Activated CD8-positive, alpha-beta memory T cell treated with anti-CD3 and anti-CD28 coated beads, Interleukin-2, amount 50 U/mL, for 4 hours (primary cell): ENCODE measurements around the gene SOX10.

Experiments used
- DNase-seq: peaks from one replicate; pipeline ENCODE4 v3.0.0-alpha.2; 2020

The SOX10 gene

DNA sequence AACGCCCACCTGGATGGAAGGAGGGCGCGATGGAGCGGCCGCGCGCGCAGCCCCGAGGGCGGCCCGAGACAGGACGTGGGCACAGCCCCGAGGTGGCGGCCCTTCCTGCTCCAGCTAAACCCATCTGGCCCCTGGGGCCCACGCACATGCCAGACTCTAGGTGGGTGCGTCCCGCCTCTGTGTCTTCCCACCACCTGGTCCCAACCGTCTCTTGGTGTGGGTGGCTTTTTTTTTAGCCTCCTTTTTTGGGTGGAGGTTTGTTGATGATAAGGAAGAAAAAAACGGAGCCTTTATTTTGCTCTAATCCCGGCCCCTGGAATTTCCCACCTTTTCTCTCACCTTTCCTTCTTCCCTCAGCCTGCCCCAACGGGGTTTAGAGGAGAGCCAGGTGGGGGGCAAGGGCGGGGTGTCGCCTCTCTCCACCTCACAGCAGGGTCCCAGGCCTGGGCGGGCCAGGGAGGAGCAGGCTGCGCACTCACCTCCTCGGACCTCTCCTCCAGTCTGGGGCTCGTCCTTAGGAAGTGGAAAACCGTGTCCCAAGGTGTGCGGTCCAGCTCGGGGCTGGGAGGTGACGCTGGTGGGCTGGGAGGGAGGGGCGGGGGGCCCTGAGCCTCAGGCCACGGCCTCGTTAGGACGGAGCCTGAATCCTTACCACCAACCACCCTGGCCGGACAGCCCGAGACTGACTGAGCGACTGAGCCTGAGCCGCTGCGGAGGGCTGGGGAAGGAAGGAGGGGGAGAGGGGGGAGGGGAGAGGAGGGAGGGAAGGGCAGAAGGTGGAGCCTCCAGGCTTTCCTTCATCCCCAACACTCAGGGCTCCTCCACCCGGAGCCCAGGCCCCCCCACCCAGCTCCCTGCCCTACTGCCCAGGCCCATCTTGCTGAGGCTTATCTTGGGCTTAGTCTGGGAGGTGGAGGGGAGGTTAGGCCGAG lies at the start of gene SOX10:
TSS of gene SOX10 (minus strand) at position 696 of the 932 bp plus-strand sequence. CDS start 771 bp downstream, outside the sequence.
- no peak for DNase-seq

DNA sequence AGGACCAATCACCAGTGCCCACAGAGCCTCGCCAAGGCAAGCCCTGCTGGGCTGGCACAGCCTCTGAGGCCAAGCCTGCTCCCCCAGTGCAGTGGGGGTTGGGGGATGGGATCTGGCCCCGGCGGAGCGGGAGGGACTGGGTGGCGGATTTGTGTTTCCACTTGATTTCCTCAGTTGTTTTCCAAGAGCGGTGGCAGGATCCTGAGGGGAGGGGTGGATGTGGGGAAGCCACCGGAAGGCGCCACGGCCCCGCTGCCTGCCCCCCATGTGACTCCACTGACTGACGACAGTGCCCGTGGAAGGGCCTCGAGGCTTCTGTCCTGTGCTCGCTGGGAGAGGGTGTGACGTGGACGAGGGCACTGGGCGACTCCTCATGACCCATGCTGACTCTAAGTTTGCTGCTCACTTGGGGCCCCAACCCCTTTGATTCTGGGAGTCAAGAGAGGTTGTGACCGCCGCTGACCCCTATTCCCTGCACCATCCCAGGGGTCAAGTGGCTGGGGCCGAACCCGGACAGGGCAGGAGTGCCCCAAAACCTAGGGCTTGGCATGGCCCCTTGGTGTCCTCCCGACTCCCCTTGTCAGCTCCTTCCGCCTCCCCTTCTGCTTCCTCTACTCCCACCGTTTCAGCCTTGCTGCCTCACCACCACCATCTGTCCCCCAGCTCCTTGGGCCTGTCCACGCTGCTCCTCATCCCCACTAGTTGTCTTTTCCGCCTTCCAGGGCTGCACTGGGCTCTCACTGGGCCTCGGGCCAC lies 49.3 kb upstream of the SOX10 start:
- no peak for DNase-seq

DNA sequence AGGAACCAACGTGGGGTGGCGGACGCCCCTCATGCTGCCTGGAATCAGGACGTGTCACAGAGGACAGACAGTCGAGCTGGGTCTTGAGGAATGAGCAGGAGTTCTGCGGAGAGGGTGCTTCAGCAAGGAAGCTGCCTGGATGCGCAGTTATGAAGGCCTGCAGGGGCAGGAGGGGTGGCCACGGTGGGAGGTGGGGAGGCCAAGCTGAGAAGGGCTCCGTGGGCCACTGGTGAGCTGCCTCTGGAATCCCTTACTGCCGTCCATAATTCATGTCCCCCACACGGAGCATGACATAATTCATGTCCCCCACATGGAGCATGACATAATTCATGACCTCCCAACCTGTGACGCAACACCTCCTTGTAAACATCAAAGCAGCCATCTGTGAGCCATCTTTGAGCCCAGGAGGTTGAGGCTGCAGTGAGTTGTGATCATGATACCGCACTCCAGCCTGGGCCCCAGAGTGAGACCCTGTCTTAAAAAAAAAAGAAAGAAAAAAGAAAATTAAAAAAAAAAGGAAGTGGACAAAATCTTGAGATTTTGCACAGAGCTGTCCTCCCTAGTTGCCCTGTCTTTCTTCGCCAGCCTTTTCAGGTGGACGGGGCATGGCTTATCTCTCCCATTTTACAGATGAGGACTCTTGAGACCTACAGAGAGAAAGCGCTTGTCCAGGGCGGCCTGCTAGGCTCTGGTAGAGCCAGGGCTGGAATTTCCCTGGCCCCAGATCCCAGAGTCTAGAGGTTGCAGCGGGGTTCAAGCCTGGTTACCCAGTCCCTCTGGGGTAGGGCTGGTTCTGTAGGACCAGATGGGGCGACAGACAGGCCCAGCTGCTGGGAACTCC lies 48.5 kb upstream of the SOX10 start:
- no peak for DNase-seq

DNA sequence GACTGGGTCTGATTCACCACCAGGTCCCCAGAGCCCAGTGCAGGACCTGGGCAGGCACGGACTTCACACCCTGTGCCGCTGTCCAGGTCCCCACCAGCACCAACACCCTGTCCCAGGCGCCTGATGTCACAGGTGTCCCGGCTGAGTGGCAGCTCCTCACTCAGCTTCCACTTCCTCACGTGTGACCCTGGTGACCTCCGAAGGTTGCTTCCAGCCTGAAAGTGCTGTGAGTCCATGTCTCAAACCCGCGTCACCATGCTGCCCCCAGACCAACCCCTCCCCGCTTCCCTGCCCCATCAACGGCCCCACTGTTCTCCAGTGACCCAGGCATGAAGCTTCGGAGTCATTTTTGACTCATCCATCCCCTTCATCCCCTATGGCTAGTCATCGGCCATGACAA lies 47.1 kb upstream of the SOX10 start:
- DNase-seq: no peak

DNA sequence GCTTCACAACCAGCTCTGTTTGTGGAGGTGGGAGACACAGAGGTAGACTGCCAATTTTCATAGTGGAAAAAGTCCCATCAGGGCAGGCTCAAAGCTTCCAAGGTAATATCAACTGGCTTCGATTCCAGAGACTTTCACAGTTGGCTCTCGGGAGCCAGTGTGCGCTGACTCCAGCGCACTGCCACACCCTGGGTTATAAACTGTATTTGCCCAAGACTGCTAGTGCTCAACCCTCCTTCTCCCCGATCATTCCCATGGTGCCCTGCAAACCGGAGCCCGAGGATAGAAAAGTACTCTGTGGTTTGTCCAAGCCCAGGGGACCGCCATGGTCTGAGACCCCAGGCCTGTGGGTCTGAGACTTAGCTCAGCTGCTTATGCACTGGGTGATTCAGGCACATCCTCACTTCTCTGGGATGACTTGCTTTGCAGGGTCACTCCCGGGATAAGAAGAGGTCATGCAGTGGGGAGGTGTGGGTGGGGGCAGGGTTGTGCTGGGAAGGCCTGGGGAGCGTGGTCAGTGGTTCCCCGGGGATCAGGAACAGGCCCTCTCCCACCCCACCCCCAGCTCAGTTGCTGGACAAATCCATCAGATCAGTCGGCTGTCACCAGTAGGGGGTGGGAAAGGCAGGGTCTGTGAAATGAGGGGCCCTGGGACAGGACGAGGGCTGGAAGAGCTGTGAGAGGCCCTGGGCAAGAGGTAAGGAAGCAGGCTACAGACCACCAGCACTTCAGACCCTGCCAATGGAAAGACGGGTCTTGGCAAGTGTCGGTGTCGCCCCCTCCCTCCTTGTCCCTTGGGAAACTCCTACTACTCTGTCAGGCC lies 46.2 kb upstream of the SOX10 start:
- no peak for DNase-seq

DNA sequence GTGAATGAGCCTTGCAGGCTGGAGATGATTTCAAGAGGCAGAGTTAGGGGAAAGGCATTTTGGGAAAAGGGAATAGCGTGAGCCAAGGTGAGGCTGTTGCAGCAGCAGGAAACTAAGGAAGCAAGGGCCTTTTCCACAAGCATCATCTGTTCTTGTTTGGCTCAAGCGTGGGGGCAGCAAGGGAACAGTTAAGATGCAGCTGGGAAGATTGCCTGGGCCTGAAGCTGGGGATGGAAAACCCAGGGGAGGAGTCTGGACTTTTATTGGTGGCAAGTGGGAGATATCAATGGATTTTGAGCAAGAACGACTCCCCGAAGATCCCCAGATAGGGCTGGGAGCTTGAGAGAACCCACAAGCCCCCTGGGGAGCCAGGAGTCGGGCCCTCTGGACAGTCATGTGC lies 45.5 kb upstream of the SOX10 start:
- no peak for DNase-seq

DNA sequence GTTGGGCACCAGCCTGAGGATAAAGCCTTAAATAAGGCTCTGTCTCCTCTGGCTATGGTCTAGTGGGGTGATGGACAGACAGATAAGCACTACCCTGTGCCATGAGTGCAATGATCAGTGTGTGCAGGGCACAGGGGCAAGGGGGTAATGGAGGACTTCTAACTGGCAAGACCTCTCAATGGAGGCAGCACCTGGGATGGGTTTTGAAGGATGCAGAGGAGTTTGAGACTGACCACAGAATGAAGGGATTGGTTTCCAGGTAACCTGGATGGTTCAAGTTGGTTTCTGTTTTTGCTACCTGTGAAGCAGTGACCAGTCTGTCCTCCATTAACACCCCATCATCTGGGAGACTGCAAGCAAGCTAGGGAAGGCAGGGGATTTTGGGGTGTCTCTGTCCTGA lies 45.0 kb upstream of the SOX10 start:
- no peak for DNase-seq

DNA sequence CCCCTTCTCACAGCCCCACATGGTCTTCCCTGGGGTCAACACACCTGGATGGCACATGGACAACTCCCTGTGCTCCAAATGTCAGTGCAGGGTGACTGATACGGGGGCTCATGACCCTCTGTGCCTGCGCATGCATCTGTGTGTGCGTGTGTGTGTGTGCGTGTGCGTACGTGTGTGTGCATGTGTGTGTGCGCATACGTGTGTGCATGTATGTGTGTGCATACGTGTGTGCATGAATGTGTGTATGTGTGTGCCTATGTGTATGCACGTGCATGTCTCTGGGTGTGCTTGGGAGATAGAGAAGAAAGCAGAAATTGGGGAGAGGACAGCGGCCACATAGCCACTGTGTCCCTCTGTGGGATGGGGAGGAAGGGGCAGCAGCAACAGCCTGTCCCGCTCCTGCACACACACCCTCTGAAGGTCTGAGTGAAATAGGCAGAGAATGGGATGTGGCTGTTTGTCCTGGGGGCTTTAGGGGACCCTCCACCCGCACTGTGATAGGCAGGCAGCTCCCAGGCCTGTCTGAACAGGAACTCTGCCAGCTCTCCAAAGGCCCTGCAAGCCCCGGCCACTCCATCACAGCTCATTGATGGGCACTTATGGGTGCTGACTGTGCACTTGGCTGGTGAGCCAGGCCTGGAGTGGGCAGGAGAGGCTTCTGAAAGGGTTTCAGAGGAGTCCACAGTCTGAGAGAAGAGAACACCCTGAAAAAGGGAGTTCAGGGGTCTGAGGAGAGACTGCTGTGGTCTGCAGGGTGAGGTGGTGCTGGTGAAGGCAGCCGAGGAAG lies 44.2 kb upstream of the SOX10 start:
- no peak for DNase-seq

DNA sequence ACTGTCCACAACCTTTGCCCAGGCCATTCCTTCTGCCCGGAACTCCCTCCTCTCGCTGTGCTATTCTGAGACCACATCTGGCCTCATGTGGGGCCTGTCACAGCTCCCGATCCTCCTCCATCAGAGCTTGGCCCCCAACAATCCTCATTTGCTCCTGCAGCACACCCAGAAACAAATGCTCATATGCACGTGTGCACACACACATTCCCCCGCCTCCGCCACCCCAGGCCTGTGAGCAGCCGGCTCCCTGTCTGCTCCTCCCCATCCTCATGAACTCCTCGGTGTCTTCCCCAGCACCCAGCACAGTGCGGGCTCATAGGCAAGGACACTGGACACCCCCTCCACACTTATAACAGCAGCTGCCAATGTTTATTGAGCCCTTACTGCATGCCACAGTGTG lies 43.1 kb upstream of the SOX10 start:
- no peak for DNase-seq

DNA sequence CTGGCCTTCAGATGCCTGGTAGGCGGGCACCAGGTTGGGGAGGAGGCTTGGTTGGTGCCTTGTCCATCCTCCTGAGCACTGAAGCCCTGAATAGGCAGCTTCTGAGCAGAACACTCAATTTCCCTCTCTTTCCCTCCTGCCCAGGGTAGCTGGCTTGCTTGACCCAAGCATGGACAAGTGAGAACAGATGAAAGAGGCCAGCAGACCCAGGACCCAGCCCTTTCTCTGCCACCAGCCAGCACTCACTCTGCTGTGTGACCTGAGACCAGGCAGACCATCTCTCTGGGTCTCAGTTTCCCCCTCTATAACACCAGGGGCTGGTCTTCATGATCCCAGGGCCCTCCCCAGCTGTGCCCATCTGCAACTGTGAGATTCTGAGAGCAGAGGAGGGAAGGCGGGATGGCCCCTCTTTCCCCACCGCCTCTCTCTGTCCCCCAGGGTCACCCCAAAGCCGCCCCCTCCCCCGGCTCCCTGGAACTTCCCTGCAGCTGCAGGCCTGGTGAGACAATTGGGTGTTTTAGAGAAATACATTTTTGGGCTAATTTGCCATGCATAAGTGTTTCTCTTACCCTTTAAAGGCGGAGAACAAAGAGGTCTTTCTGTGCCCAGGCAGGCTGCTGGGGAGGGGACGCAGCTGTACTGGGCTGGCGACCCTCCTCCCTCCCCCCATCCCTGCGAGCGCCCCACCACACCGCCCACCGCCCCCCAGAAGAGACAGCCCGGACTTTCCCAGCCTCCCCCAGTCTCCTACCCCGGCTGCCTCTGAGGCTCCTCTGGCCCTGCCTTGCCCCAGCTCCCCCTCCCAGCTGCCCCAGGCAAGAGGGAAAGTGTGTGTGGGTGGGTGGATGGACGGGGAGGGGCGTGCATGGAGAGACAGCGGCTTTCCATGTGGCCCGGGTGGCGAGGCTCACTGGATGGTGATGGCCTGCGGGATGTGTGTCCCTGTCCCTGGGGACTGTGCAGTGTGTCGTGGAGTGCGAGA lies 42.1 kb upstream of the SOX10 start:
- DNase-seq: no peak

DNA sequence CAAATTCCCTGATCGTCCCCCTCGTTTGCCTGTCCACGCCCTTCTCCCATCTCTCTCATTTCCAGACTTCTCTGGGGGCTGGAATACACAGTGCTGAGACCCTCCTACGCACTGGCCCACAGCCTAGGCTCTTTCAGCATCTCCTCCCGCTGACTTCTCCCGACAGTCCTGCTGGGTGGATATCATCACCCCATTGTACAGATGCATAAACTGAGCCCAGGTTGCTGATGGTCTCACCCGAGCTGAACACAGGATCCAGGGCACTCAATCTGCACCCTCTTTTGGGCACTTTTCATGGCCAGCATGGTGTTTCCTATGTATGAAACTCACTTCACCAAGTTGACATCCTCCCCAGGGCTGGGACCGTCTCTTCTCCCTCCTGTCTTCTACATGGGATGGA lies 41.2 kb upstream of the SOX10 start:
- DNase-seq: no peak

DNA sequence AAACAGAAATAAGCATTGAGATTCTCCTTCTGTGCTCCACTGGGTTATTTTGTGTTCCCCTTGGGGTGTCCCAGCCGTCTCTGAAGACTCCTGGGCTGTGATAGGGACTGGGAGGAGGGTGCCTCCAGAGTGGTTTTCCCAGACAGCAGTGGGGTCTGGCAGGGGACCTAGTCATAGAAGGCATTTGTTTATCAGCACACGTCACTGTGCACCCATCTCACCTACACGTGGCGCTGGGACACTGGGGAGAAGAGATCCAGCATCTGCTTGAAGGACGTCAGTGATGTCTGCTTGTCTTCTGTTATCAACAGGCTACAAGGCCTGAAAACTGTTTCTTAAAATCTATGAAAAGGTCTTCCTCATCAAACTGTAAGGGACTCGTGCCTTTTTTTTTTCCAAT lies 38.7 kb upstream of the SOX10 start:
- DNase-seq: no peak

DNA sequence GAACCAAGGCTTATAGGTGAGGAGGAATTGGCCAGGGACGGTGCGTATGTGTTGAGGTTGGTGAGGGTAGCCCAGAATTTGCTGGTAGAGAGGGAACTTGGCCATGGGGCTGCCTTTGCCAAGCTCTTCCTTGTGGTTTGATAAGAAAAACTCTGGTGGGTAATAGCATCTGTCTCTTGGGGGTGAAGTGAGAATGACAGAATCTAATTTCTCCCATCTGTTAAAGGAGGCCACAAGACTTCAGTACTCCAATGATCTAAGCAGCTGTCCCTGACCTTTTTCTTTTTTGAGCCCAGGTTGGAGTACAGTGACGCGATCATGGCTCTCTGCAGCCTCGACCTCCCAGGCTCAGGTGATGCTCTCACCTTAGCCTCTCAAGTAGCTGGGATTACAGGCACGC lies 36.9 kb upstream of the SOX10 start:
- DNase-seq: no peak

DNA sequence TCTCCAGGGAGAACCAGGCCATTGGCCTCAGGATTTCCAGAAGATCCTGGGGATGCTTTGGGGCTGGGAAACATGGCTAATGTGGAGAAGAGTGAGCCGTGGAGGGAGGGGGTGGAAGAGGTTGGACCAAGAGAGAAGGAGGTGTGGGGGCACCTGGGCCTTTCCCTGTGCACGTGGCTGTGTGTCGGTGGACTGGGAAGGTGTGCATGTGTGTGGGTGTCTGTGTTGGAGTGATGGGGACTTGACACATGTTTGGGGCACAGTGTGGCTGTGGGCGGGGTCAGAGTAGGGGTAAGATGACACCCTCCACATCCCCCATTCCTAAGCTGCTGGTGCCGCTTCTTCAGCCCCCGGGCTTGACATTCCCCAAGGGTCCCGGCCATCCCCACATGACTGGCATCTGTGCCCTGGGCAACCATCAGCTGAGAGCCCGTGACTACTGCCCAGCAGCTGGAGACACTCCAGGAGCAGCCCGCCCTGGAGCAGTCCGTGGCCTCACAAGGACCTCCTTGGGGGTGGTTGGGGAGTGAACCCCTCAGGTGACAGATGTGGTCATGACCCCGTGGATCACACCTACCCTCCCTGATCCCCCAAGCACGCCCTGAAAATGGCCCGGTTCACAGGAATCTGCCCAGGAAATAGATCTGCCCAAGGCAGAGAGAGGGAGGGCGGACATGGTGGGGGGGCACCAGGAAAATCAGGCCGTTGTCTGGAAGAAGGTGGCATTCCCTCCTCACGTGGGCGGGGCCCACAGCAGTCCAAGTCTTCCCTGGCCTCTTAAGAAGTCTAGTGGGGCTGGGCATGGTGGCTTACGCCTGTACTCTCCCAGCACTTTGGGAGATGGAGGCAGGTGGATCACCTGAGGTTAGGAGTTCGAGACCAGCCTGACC lies 34.8 kb upstream of the SOX10 start:
- no peak for DNase-seq

DNA sequence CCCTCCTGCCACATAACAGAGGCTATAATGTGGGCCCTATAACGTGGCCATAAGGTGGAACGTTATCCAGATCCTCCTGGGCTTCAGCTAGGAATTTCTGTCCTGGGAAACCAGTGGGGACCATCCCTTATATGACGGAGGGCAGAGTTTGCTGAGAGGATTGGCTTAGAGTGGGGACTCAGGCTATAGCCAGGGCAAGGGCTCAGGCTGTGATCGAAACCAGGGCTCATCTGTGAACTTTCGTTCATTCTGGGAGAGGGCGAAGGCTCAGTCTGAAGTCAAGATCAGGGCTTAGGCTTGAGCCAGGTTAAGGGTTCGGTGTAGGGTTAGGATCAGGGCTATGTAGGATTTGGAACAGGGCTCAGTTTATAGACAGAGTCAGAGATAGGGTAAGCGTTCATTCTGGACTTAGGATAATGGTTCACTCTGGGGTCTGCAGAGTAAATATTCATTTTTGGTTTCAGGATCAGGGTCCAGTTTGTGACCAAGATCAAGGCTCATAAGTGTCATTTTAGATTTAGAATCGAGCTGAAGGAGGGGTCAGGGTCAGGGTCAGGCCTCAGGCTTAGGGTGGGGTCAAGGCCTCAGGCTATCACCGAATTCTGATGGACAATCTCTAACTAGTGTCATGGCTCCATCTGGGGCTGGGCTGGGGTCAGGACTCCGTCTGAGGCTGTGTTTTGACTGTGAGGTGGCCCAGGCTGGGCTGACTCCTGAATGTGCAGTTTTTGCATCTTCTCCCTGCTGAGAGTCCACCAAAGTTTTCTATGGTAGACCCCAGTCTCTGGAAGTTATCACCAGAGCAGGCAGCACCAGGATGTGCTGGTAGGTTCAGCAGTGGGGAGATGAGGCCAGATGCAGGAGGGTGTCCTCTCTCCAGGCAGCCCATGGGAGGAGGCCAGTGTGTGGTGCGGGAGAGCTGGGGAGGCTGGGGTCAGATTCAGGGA lies 33.9 kb upstream of the SOX10 start:
- no peak for DNase-seq

DNA sequence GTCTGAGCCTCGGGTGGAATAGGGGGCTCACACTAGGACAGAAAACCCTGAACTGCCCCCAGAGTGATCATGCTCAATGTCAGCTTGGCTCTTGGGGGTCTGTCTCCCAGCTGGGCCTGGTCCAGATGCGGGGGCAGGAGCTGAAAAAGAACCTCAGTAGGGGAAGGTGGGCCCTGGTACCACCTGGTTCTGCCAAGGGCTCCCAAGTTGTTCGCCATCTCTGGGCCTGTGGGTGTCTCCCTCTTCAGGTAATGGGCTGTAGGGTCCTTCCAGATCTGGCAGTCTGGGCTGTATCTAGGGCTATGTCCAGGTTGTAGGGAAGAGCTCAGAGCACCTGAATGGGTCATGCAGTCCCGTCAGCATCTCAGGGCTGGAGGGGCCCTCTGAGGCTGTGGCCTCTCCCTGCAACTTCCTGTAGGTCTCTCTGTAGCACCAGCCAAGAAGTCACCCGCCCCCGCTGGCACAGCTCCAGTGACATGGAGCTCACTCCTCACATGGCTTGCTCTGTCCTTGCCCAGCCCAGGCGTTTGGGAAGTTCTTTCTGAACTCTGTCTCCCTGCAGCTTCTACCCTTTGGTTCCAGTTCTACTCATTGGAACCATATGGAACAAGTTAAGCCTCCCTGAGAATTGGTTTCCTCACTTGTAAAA lies 33.0 kb upstream of the SOX10 start:
- no peak for DNase-seq
